ENCODE measurements around the gene CHRM2. TPM values are rescaled to one million over a fixed set of nuclear protein-coding genes. Genes with fewer than 3 reads are reported as not detected.

Gene CHRM2
- polyA plus RNA-seq, 4 donors = 2.5 to 3.9 (median 3.3) TPM

DNA sequence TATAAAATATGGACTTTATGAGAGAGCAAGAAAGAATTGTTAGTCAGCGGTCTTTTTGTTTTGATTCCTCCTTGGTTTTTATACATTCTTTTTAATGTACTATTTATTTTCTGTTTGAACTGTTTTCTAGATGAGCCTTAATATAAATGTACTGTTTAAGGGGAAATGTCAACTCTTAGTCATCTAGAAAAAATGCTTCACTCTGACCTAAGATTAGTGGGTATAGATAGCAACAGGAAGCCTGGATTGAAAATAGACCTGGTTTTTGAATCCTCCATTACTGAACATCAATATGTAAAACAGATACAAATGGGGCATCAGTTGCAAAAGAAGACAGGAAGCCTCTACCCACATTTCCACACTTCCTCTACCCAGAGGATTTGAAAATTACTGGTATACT lies 87.8 kb downstream of the CHRM2 start:
- no peak for DNase-seq (ENCODE audit: low read depth in 4 of 4, low spot score in 2 of 4)

DNA sequence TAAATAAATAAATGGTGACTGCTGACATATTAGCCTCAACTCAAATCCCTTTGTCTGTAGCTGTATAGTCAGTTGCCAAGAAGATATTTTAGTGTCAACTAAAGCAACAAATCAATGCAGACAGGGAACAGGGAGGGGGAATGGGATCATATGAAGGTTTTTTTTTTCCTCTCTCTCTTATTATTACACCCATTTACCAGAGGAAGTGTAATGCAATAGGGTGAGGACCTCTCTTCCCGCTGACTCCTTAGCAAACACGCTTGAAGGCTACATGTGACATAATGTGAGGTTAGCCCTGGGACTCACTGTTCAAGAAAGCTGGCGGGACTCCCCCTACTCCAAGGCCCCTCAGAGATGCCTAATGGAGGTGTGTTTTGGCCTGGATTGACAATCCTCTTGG lies 88.2 kb downstream of the CHRM2 start:
- DNase-seq (ENCODE audit: low read depth in 4 of 4, low spot score in 2 of 4) = no peak

DNA sequence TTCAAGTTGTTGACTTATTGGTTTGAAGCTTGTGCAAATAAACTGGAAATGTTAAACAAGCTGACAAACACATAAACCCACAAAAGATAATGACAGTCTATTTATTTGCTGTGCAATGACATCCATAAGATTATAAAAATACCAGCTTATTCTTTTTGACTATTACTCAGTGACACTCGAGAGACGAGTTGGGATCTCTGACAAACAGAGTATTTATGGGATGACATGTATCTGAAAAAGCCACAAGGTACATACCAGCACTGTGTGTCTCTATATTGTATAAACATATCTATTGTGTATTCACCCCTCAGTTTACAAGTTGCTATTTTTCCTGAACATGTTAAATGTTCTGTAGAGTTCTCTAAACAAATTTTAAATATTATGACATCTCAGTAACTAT lies 88.9 kb downstream of the CHRM2 start:
- DNase-seq (ENCODE audit: low read depth in 4 of 4, low spot score in 2 of 4) = no peak

DNA sequence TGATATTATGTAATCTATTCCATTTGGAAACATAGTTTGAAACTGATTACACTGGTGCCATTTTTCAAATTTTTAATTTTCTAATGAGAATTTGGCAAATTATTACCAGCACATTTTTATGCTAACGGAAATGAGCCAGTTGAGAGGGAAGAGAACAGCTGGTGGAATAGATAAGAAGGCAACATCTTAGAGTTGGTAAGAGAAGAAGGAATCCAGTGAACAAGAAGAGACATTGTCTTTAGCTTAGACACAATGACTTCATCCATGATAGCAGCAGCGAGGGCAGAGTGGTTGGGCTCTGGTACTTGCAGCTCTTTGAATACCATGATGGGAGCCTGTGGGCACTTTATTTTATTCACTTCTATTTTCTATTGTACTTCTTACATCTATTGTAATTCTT lies 89.6 kb downstream of the CHRM2 start:
- DNase-seq (ENCODE audit: low read depth in 4 of 4, low spot score in 2 of 4) = no peak

DNA sequence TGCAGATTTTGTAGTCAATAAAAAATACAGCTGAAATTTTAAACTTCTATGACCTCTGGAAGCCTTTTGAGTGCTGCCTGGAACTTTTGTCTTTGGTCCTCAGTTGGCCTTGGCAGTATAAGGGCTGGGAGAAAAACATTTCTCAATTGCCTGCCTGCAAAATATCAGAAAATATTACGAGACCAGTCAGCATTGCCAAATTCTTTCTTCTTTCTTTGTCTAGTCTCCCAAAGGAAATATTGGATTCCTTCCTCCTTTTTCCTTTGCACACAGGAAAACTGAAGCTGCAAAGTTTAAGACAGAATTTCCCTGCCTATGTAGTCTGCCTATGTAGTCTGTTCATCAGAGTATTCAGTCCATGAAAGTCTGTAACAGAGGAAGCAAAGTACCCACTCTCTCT lies 95.9 kb downstream of the CHRM2 start:
- no peak for DNase-seq (ENCODE audit: low read depth in 4 of 4, low spot score in 2 of 4)

DNA sequence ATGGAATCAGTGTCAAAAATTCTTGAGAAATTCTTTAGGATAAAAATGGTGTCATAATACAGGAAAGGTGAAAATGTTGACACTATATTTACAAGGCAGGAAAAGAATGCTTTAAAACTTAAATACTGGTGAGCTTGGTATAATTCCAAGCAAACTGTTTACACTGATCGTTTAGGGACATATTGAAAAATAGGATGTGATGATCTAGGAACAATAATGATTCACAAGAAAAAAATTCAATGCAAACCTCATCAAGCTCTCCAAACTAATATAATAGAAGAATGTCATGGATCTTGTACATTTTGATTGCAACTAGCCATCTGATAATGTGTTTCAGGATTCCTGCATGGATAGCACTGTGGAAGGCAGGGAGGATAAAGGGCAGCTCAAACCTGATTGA lies 98.4 kb downstream of the CHRM2 start:
- no peak for DNase-seq (ENCODE audit: low read depth in 4 of 4, low spot score in 2 of 4)

DNA sequence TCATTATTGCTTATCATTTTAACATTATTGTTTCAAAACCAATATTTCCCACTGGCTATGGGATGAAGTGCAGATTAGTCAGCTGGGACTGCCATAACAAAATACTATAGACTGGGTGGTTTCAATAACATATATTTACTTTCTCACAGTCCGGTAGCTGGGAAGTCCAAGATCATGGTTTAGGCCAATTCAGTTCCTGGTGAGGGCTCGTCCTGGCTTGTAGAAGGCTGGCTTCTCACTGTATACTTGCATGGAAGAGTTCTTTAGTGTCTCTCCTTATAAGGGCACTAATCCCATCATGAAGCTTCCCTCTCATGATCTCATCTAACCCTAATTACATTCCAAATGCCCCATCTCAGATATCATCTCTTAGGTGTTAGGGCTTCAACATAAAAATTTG lies 101.3 kb downstream of the CHRM2 start:
- DNase-seq (ENCODE audit: low read depth in 4 of 4, low spot score in 2 of 4) = no peak

DNA sequence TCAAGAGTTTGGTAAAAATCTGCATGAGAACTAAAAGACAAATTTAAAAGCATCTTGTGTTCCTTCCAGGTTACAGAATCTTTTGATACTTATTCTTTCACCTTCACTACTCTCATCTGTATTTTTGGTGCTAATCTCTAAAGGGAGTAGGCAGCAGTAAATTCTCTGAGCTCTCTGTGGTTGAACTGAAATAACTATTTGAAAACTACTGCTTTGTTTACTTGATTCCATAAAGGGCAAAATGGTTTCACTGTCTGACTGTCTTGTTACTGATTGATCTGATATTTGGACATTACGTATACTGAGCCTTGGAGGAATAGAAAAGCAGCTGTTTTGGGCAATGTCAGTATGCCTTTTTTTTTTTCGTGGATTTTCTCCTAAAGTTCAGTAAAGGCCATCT lies 103.3 kb downstream of the CHRM2 start:
- DNase-seq (ENCODE audit: low read depth in 4 of 4, low spot score in 2 of 4) = no peak

DNA sequence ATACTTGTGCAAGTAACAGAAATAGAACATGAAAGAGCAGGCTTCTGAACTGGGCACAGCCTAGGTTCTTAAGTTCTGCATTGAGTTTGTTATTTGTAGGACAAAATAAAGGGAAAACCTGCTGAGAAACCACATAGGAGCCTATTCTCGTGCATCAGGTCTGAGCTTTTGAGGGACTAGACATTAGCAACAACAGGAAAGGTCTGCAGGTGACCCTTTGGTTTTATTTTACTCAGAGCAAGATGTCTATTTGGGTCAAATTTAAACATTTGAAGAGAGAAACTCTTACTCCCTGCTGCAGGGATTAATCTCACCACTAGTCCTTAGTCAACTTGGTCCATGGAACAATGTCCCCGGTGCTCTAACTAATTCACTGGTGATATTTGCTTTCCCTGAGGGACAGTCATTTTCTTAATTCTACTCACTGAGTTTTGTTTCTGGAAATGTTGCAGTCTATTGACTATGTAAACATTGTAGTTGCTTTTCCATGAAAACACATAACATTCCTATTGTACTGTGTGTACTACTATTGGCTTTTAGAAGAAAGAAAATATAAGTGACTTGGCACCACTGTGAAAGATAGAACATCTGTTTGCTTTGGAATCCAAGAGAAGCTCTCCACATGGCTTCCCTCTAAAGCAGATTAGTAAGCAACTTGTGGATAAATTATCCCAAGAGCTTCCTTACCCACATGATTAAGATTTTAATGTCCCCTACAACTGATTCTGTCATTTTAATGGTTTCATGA lies 108.2 kb downstream of the CHRM2 start:
- DNase-seq (ENCODE audit: low read depth in 4 of 4, low spot score in 2 of 4) = no peak

DNA sequence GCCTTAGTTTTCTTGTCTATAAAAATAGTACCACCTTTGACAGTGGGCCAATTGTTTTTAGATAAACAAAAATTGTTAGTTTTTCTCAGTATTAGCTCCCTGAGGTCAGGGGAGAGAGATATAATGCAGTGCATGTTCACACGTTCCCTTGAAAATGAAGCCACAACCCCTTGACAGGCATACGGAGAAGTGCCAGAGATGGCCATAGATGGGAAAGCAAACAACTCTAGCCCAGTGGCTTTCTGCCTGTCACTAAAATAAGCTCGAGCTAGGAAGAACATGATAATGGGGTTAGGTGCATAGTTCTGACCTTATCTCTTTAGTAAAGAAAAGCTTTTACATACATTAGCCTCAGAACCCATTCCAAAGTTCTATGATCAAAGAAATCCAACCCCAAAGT lies 124.9 kb downstream of the CHRM2 start:
- DNase-seq (ENCODE audit: low read depth in 4 of 4, low spot score in 2 of 4) = no peak

DNA sequence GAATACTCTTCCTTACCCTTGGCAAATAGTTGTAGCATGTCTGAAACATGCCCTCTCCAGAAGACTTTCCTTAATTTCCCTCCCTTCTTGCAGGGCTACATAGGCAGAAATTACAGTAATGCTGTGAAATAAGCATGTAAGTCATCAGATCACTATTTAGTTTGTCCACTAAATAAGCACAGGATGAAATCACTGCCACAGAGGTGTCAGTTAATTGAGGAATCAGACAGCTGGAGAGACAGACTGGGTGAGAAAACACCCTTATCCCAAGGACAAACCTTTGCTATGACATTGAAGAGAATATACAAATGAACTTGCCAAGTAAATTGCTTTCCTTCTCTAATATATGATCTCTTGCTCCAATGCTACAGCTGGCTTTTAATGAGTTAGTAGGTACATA lies 129.3 kb downstream of the CHRM2 start:
- DNase-seq (ENCODE audit: low read depth in 4 of 4, low spot score in 2 of 4) = no peak

DNA sequence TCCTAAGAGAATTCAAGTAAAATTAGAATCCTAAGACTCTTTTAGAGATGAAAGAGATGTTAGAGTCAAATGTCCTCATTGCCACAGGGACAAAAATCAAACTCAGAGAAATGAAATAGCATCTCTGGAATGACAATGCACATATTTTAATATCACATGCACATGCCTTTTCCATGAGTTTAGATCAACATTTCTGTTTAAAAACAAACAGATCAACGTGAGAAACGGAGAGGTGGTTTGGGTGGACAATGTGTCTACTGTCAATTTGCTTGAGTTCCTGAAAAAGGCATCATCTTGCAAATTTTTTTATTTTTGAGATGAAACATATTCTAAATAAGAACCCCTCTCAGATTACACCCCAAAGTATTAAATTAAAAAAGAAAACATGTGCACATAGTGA lies 130.0 kb downstream of the CHRM2 start:
- DNase-seq (ENCODE audit: low read depth in 4 of 4, low spot score in 2 of 4) = no peak

DNA sequence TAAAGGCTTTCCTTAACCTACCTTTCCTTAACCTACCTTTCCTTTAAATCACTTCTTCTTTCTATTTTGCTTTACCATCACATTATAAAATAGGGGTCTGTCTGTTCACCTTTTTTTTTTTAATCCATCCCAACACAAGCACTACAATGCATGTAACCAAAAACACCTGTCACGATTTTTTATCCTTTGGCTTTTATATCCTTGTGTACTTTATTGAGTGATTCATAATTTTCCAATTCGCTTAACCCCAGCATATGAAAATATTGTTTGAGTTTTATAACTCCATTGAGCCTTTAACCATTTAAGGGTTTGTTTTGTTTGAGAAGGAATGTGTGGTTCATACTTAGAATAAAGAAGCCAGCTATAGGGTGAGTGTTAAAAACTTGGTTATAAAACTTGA lies 132.2 kb downstream of the CHRM2 start:
- no peak for DNase-seq (ENCODE audit: low read depth in 4 of 4, low spot score in 2 of 4)

DNA sequence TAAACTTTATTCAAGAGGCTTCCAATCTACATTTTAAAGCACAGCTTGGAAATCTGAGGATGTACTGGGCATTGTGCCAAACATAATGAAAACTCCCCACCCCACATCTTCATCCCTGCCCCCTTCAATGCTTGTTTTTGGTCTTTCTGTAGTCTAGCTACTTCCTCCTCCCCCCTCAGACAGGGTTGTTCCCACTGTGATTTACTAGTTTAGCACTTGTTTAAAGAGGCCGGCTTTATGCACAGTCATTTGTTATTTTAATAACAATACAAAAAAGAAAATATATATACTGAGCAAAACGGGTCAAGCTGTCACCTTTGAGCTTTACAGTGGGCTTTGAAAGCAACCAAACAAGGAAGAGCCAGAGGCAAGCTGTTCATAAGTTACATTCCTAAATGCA lies 132.6 kb downstream of the CHRM2 start:
- peak; percentile 18 to 43 (median 35) for DNase-seq (ENCODE audit: low read depth in 4 of 4, low spot score in 2 of 4)

DNA sequence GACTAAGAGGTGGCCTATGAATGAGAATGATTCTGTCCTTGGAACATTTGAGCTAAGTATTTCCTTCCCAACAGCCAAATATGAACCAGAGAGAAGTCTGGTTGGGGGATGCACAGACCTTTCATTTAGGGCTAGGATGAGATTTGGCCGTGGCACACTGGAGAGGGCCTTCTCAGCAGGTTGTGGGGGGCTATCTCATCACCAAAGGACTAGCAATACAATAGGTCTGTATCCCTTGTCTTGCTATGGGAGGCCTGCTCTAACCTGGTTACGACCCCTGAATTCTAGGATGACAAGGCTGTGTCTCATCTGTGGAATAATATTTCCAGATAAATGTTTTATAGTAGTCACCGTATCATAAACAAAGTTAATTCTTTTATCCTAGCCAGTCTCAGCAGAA lies 133.0 kb downstream of the CHRM2 start:
- no peak for DNase-seq (ENCODE audit: low read depth in 4 of 4, low spot score in 2 of 4)

DNA sequence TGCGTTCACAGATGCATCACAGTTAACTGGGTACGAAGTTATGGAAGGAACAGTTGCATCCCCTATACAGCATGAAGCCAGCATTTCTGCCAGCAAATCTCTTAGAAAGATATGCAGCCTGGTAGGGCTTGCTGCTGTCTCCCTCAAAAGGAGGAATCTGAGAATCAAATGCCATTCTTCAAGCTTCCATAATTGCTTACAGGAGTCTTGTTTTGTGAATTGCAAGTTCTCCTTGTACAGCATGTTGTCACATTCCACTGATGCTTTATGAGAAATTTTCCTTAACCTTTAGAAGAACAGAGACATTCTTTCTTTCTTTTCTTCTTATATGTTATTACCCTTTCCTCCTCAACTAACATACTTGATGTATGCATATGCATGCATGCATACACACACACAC lies 134.6 kb downstream of the CHRM2 start:
- DNase-seq (ENCODE audit: low read depth in 4 of 4, low spot score in 2 of 4) = no peak

DNA sequence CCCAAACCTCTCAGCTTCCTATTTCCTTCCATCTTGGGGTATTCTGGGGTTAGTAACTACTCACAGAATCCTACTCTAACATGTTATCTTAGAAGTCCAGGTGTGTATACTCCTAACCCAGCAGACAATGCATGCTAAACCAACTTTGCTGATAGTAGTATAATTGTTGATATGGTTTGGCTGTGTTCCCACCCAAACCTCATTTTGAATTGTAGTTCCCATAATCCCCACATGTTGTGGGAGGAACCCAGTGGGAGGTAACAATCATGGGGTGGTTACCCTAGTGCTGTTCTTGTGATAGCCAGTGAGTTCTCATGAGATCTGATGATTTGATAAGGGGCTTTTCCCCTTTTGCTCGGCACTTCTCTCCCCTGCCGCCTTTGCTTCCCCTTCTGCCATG lies 135.1 kb downstream of the CHRM2 start:
- DNase-seq (ENCODE audit: low read depth in 4 of 4, low spot score in 2 of 4) = no peak

DNA sequence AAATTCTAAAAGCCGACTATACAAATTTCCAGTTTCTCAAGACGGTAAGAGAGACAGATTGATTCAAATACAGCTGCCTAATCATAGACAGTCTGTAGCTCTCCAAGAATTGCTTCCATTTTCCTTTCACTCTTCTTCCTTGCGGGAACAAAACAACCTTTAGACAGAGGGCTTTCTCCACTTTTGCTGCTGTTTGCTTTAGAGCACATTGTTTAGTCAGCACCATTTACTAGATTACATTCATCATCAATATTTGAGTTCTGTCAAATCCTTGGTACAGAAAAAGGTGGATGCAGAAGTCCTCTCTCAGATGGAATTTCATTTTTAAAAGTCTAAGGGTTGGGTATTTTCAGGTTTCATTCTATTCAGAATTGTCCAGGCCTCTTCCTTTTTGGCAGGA lies 137.4 kb downstream of the CHRM2 start:
- no peak for DNase-seq (ENCODE audit: low read depth in 4 of 4, low spot score in 2 of 4)

DNA sequence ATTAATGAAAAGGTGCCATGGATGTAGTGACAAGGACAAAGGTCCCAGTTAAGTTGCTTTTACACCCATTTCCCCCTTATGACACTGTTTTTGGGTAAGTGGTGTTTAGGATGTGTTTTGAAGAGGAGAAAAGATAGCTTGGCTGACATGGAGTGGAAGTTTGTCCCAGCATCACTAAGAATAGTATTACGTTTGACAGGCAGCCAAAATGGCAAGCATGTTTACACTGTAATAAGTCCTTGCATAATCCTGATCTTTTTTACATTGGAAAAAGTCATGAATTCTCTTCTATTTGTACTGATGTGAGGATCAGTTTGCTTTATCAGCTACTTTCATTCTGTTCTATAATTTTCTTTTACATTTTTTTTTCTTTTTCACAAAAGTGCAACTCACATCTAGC lies 137.8 kb downstream of the CHRM2 start:
- DNase-seq (ENCODE audit: low read depth in 4 of 4, low spot score in 2 of 4) = no peak

DNA sequence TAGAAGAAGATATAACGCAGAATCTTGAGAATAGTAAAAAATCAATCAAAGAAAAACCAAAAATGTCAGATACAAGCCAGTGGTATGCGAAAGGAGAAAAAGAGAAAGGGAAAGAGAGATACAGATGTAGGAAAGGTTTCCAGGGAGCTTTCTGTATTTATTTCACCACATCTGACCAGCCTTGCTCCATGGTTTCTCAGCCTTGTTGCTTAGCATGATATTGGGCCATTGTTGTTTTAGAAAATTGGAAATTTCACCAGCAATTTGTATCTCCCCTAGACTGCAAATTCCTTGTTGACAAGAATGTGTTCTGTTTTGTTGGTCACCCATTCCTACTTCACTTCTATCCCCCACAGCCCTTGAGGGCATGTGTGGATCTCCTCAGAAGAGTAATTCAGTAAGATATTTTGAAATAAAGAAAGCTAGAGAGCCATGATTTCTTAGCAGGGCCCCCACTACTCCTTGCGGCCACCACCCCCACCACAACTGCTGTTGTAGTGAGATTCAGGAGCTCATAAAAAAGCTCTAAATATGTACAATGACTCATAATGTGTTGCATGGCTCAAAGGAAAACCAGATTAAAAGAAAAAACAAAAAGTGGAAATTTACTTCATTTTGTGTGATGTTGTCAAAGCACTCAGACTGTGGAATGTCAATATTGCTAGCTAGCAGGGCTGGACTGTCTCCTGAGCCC lies 138.7 kb downstream of the CHRM2 start:
- DNase-seq (ENCODE audit: low read depth in 4 of 4, low spot score in 2 of 4) = no peak

DNA sequence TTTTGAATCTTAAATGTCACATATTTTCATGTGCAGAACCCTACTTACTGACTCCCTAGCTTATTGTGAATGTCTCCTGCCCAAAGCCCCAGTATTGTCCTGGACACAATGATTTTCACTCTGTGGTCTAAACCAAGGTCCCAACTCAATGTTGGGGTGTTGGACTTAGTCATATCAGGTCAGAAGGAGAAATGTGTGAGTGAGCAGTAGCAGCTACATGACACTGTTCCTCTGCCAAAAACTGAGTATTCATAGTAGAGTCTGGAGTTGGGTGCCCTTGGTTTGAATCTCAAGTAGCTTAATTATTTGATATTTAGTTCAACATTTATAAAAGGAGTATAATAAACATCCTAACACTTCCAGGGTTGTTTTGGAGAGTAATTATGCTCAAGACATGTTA lies 141.0 kb downstream of the CHRM2 start:
- no peak for DNase-seq (ENCODE audit: low read depth in 4 of 4, low spot score in 2 of 4)

DNA sequence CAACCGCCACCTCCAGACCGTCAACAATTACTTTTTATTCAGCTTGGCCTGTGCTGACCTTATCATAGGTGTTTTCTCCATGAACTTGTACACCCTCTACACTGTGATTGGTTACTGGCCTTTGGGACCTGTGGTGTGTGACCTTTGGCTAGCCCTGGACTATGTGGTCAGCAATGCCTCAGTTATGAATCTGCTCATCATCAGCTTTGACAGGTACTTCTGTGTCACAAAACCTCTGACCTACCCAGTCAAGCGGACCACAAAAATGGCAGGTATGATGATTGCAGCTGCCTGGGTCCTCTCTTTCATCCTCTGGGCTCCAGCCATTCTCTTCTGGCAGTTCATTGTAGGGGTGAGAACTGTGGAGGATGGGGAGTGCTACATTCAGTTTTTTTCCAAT lies 146.6 kb downstream of the CHRM2 start:
- no peak for DNase-seq (ENCODE audit: low read depth in 4 of 4, low spot score in 2 of 4)

DNA sequence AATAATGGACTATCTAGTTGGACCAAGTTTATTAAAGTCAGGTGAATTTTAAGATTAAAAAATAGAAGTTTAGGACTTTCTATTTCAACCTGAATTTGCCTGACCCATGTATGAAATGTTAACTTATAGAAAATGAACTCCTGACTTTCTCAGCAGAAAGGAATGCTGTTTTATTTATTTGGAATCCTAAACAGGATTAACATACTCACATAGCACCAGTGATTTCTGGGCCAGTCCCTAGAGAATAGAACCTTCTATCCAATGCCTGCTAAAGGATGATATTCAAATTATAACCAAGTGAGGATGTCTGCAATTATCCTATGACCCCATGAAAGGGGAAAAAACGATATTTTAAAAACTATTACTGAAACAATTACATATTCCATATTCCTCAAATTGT lies 148.8 kb downstream of the CHRM2 start:
- no peak for DNase-seq (ENCODE audit: low read depth in 4 of 4, low spot score in 2 of 4)
